HepG2 (cell line): ENCODE measurements around the gene TMEM164.

Source experiments
- CTCF ChIP-seq: sonication (generic); formaldehyde crosslinking; IDR thresholded peaks from 2 replicates; pipeline ENCODE4 v1.5.0; 2020; ENCODE audit warnings: mild to moderate bottlenecking, missing genetic modification reagents, moderate library complexity
- ELF3 ChIP-seq: IDR thresholded peaks from 2 replicates; pipeline ENCODE4 v1.6.1; 2016; ENCODE audit warnings: missing genetic modification reagents, missing compliant biosample characterization
- MAFK ChIP-seq, 2 experiments: IDR thresholded peaks in 1 of 2; conservative IDR thresholded peaks in 1 of 2; 2 replicates each; pipeline ENCODE4 v1.6.1; 2011; ENCODE audit warnings: improper control_type of control experiment in 2 of 2, low read length in 2 of 2
- MEIS2 ChIP-seq: sonication (generic); formaldehyde crosslinking; IDR thresholded peaks from 2 replicates; pipeline ENCODE4 v1.9.0; 2021; ENCODE audit warnings: mild to moderate bottlenecking, missing genetic modification reagents
- SRSF4 ChIP-seq: fragments of 200-400 bp; formaldehyde crosslinking; IDR thresholded peaks from one replicate; pipeline ENCODE4 v1.6.1; 2018; ENCODE audit warnings: mild to moderate bottlenecking, low read depth, low read length, moderate library complexity; ENCODE audit not compliant: poor library complexity, severe bottlenecking
- TCF7 ChIP-seq: sonication (generic); IDR thresholded peaks from 2 replicates; pipeline ENCODE4 v1.6.1; 2016; ENCODE audit warnings: antibody characterized with exemption, low read depth
- ZNF644 ChIP-seq: IDR thresholded peaks from 2 replicates; pipeline ENCODE4 v1.6.1; 2016; ENCODE audit warnings: low read depth
- ZNF660 ChIP-seq: sonication (generic); formaldehyde crosslinking; IDR thresholded peaks from 2 replicates; pipeline ENCODE4 v1.5.1; 2020; ENCODE audit warnings: mild to moderate bottlenecking, low read depth, missing genetic modification reagents, borderline replicate concordance
- TF ChIP-seq, protein P1 (sequence below): IDR thresholded peaks from 2 replicates; pipeline ENCODE4 v1.6.1; 2018; ENCODE audit warnings: missing genetic modification reagents, mild to moderate bottlenecking, missing compliant biosample characterization
- TF ChIP-seq, protein P2 (sequence below), 2 experiments: IDR thresholded peaks; 2 replicates each; pipeline ENCODE4 v1.6.1; 2011 to 2012; ENCODE audit warnings: low read length in 2 of 2, borderline replicate concordance in 1 of 2, low read depth in 1 of 2, mild to moderate bottlenecking in 1 of 2, moderate library complexity in 1 of 2

GRCh38 chrX:110172215-110172614 lies 169.3 kb downstream of the TMEM164 start:
- TF ChIP-seq ELF3 (CRISPR knock-in tag) (no peak), MAFK (conservative IDR thresholded peaks at IDR 0.05 in 1 of 2, IDR thresholded peaks at IDR 0.05 in 1 of 2; ENCODE audit: low read length in 2 of 2) (no peak), CTCF (CRISPR knock-in tag) (no peak), ZNF660 (CRISPR knock-in tag) (no peak), ZNF644 (CRISPR knock-in tag) (no peak), TCF7 (no peak), SRSF4 (no peak), MEIS2 (CRISPR knock-in tag) (no peak)
- TF ChIP-seq, protein P1, sequence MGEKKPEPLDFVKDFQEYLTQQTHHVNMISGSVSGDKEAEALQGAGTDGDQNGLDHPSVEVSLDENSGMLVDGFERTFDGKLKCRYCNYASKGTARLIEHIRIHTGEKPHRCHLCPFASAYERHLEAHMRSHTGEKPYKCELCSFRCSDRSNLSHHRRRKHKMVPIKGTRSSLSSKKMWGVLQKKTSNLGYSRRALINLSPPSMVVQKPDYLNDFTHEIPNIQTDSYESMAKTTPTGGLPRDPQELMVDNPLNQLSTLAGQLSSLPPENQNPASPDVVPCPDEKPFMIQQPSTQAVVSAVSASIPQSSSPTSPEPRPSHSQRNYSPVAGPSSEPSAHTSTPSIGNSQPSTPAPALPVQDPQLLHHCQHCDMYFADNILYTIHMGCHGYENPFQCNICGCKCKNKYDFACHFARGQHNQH (CRISPR knock-in tag): no peak
- TF ChIP-seq, protein P2, sequence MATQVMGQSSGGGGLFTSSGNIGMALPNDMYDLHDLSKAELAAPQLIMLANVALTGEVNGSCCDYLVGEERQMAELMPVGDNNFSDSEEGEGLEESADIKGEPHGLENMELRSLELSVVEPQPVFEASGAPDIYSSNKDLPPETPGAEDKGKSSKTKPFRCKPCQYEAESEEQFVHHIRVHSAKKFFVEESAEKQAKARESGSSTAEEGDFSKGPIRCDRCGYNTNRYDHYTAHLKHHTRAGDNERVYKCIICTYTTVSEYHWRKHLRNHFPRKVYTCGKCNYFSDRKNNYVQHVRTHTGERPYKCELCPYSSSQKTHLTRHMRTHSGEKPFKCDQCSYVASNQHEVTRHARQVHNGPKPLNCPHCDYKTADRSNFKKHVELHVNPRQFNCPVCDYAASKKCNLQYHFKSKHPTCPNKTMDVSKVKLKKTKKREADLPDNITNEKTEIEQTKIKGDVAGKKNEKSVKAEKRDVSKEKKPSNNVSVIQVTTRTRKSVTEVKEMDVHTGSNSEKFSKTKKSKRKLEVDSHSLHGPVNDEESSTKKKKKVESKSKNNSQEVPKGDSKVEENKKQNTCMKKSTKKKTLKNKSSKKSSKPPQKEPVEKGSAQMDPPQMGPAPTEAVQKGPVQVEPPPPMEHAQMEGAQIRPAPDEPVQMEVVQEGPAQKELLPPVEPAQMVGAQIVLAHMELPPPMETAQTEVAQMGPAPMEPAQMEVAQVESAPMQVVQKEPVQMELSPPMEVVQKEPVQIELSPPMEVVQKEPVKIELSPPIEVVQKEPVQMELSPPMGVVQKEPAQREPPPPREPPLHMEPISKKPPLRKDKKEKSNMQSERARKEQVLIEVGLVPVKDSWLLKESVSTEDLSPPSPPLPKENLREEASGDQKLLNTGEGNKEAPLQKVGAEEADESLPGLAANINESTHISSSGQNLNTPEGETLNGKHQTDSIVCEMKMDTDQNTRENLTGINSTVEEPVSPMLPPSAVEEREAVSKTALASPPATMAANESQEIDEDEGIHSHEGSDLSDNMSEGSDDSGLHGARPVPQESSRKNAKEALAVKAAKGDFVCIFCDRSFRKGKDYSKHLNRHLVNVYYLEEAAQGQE (IDR thresholded peaks at IDR 0.05; ENCODE audit: borderline replicate concordance in 1 of 2, low read depth in 1 of 2, low read length in 2 of 2): no peak
